Colon (tissue), 2 donors: ENCODE data around the gene CYP4F22.
"Not testable (repeated sequence)": the region's sequence is repeated elsewhere in the genome, so short reads cannot be mapped to it uniquely, and the experiment has no call there.

Source experiments
- FAIRE-seq: peaks from 2 replicates; lab custom pipeline; 2012; peaks lifted over from hg19 to GRCh38; lab: Jason Lieb, UNC
- donor health status: control.
- donor health status: control.

CYP4F22 gene

GRCh38 chr19:15576526-15577156 lies 68.3 kb downstream of the CYP4F22 start:
- no peak for FAIRE-seq

- FAIRE-seq = no peak
These were observed 69.0 kb downstream of the CYP4F22 start for GRCh38 chr19:15577184-15577771.

GRCh38 chr19:15583346-15583745 lies 75.0 kb downstream of the CYP4F22 start:
- FAIRE-seq = no peak

- FAIRE-seq = no peak
These were observed 75.8 kb downstream of the CYP4F22 start for GRCh38 chr19:15584095-15584494.

GRCh38 chr19:15584541-15585115 lies 76.3 kb downstream of the CYP4F22 start:
- FAIRE-seq = no peak

GRCh38 chr19:15587663-15588062 lies 79.3 kb downstream of the CYP4F22 start:
- FAIRE-seq = no peak

- FAIRE-seq = no peak
These were observed 79.9 kb downstream of the CYP4F22 start for GRCh38 chr19:15588265-15588664.

GRCh38 chr19:15589760-15590451 lies 81.6 kb downstream of the CYP4F22 start:
- FAIRE-seq = no peak

GRCh38 chr19:15591796-15592195 lies 83.5 kb downstream of the CYP4F22 start:
- FAIRE-seq = no peak

- not testable (repeated sequence) for FAIRE-seq
These were observed 84.2 kb downstream of the CYP4F22 start for GRCh38 chr19:15592506-15592905.

GRCh38 chr19:15593766-15594165 lies 85.4 kb downstream of the CYP4F22 start:
- FAIRE-seq = not testable (repeated sequence)

GRCh38 chr19:15595069-15595468 lies 86.7 kb downstream of the CYP4F22 start:
- FAIRE-seq = no peak
